Measurements from ENCODE around the gene C3. TPM values are rescaled to one million over a fixed set of nuclear protein-coding genes. Genes with fewer than 3 reads are reported as not detected.
"Not testable (repeated sequence)": the region's sequence is repeated elsewhere in the genome, so short reads cannot be mapped to it uniquely, and the experiment has no call there.

Gene C3
- total and polyA plus RNA-seq, 5 donors, result 136 to 537 (median 273) TPM

- intact Hi-C loops (cut with DNase I), result no loop called here
- H3K27ac ChIP-seq (ENCODE audit: low read length), result no peak overlapping the region
- no peaks in the 10 kb centered on the region for H3K4me1 ChIP-seq (ENCODE audit: control insufficient read depth, insufficient read depth, low read length)
- H3K9me3 ChIP-seq (ENCODE audit: control insufficient read depth, low read length), result no peaks in the 10 kb centered on the region
- H3K4me3 ChIP-seq (ENCODE audit: low read length), result no peak overlapping the region
- DNase-seq, result no peak
- H3K27me3 ChIP-seq (ENCODE audit: control insufficient read depth, insufficient read depth), result no peaks in the 10 kb centered on the region
- no peak for ATAC-seq
- 93% methylated on average over 4 of the region's 4 CpGs for WGBS
Observed at GRCh38 chr19:6683971-6684370, 36.5 kb downstream of the C3 start.

GRCh38 chr19:6682607-6683128, 37.8 kb downstream of the C3 start:
- Histone ChIP-seq H3K4me1 (ENCODE audit: control insufficient read depth, insufficient read depth, low read length) (no peaks in the 10 kb centered on the region), H3K4me3 (ENCODE audit: low read length) (no peak overlapping the region), H3K27ac (ENCODE audit: low read length) (no peak overlapping the region), H3K27me3 (ENCODE audit: control insufficient read depth, insufficient read depth) (no peaks in the 10 kb centered on the region), H3K9me3 (ENCODE audit: control insufficient read depth, low read length) (no peaks in the 10 kb centered on the region)
- DNase-seq (no peak), ATAC-seq (no peak)
- WGBS, result 59% methylated on average over 3 of the region's 3 CpGs
- intact Hi-C loops (cut with DNase I), result no loop called here

- ATAC-seq, result no peak
- 90% methylated on average over 1 of the region's 1 CpG for WGBS
- intact Hi-C loops (cut with DNase I), result no loop called here
Observed at GRCh38 chr19:6680141-6680540, 40.3 kb downstream of the C3 start.

GRCh38 chr19:6679139-6679538, 41.3 kb downstream of the C3 start:
- intact Hi-C loops (cut with DNase I), result no loop called here
- Histone ChIP-seq H3K4me3 (ENCODE audit: low read length) (no peak overlapping the region), H3K27ac (ENCODE audit: low read length) (no peak overlapping the region), H3K4me1 (ENCODE audit: control insufficient read depth, insufficient read depth, low read length) (no peaks in the 10 kb centered on the region), H3K27me3 (ENCODE audit: control insufficient read depth, insufficient read depth) (no peaks in the 10 kb centered on the region), H3K9me3 (ENCODE audit: control insufficient read depth, low read length) (no peaks in the 10 kb centered on the region)
- no peak for DNase-seq
- ATAC-seq, result no peak
- 82% methylated on average over 8 of the region's 8 CpGs for WGBS

More at GRCh38 chr19:6680141-6680540, 40.3 kb downstream of the C3 start:
- H3K4me1 ChIP-seq (ENCODE audit: control insufficient read depth, insufficient read depth, low read length), result no peaks in the 10 kb centered on the region
- no peaks in the 10 kb centered on the region for H3K9me3 ChIP-seq (ENCODE audit: control insufficient read depth, low read length)
- DNase-seq, result no peak
- H3K4me3 ChIP-seq (ENCODE audit: low read length), result no peak overlapping the region
- no peaks in the 10 kb centered on the region for H3K27me3 ChIP-seq (ENCODE audit: control insufficient read depth, insufficient read depth)
- no peak overlapping the region for H3K27ac ChIP-seq (ENCODE audit: low read length)

- no peak overlapping the region for H3K27ac ChIP-seq (ENCODE audit: low read length)
- 90% methylated on average over 4 of the region's 4 CpGs for WGBS
- intact Hi-C loops (cut with DNase I), result no loop called here
- H3K9me3 ChIP-seq (ENCODE audit: control insufficient read depth, low read length), result no peaks in the 10 kb centered on the region
- H3K4me3 ChIP-seq (ENCODE audit: low read length), result no peak overlapping the region
- H3K4me1 ChIP-seq (ENCODE audit: control insufficient read depth, insufficient read depth, low read length), result no peaks in the 10 kb centered on the region
- no peak for ATAC-seq
- H3K27me3 ChIP-seq (ENCODE audit: control insufficient read depth, insufficient read depth), result no peaks in the 10 kb centered on the region
- DNase-seq, result no peak
Observed at GRCh38 chr19:6678690-6679109, 41.8 kb downstream of the C3 start.

GRCh38 chr19:6677883-6678689, 42.4 kb downstream of the C3 start:
- H3K4me1 ChIP-seq (ENCODE audit: control insufficient read depth, insufficient read depth, low read length), result no peaks in the 10 kb centered on the region
- intact Hi-C loops (cut with DNase I), result no loop called here
- H3K4me3 ChIP-seq (ENCODE audit: low read length), result no peak overlapping the region
- H3K27me3 ChIP-seq (ENCODE audit: control insufficient read depth, insufficient read depth), result no peaks in the 10 kb centered on the region
- ATAC-seq (peak; percentile 44 to 63), DNase-seq (peak in 2 of 3 donors; percentile 32 to 68)
- no peak overlapping the region for H3K27ac ChIP-seq (ENCODE audit: low read length)
- no peaks in the 10 kb centered on the region for H3K9me3 ChIP-seq (ENCODE audit: control insufficient read depth, low read length)
- 42% methylated on average over 31 of the region's 31 CpGs for WGBS

GRCh38 chr19:6677495-6677882, 43.0 kb downstream of the C3 start:
- intact Hi-C loops (cut with DNase I), result no loop called here
- 80% methylated on average over 10 of the region's 10 CpGs for WGBS
- no peaks in the 10 kb centered on the region for H3K27me3 ChIP-seq (ENCODE audit: control insufficient read depth, insufficient read depth)

GRCh38 chr19:6676288-6676687, 44.2 kb downstream of the C3 start:
- intact Hi-C loops (cut with DNase I), result no loop called here
- Histone ChIP-seq H3K4me1 (ENCODE audit: control insufficient read depth, insufficient read depth, low read length) (no peaks in the 10 kb centered on the region), H3K27me3 (ENCODE audit: control insufficient read depth, insufficient read depth) (no peaks in the 10 kb centered on the region), H3K9me3 (ENCODE audit: control insufficient read depth, low read length) (no peaks in the 10 kb centered on the region), H3K27ac (ENCODE audit: low read length) (no peak overlapping the region), H3K4me3 (ENCODE audit: low read length) (no peak overlapping the region)
- 88% methylated on average over 8 of the region's 8 CpGs for WGBS
- ATAC-seq (no peak), DNase-seq (no peak)

More at GRCh38 chr19:6677495-6677882, 43.0 kb downstream of the C3 start:
- no peak overlapping the region for H3K27ac ChIP-seq (ENCODE audit: low read length)
- H3K4me3 ChIP-seq (ENCODE audit: low read length), result no peak overlapping the region
- DNase-seq, result no peak
- no peaks in the 10 kb centered on the region for H3K9me3 ChIP-seq (ENCODE audit: control insufficient read depth, low read length)
- ATAC-seq, result no peak
- no peaks in the 10 kb centered on the region for H3K4me1 ChIP-seq (ENCODE audit: control insufficient read depth, insufficient read depth, low read length)

- H3K4me3 ChIP-seq (ENCODE audit: low read length), result no peak overlapping the region
- ATAC-seq (peak; percentile 41 to 60), DNase-seq (peak; percentile 61 to 82 (median 79))
- no peaks in the 10 kb centered on the region for H3K9me3 ChIP-seq (ENCODE audit: control insufficient read depth, low read length)
- H3K4me1 ChIP-seq (ENCODE audit: control insufficient read depth, insufficient read depth, low read length), result no peaks in the 10 kb centered on the region
- no peaks in the 10 kb centered on the region for H3K27me3 ChIP-seq (ENCODE audit: control insufficient read depth, insufficient read depth)
- intact Hi-C loops (cut with DNase I), result no loop called here
- 15% methylated on average over 8 of the region's 8 CpGs for WGBS
- H3K27ac ChIP-seq (ENCODE audit: low read length), result no peak overlapping the region
Observed at GRCh38 chr19:6674868-6675305, 45.6 kb downstream of the C3 start.

- H3K27ac ChIP-seq (ENCODE audit: low read length); H3K4me1 ChIP-seq (ENCODE audit: control insufficient read depth, insufficient read depth, low read length); H3K4me3 ChIP-seq (ENCODE audit: low read length); H3K9me3 ChIP-seq (ENCODE audit: control insufficient read depth, low read length); intact Hi-C loops (cut with DNase I); H3K27me3 ChIP-seq (ENCODE audit: control insufficient read depth, insufficient read depth); ATAC-seq; DNase-seq: not testable (repeated sequence)
- WGBS, result 84% methylated on average over 6 of the region's 6 CpGs
Observed at GRCh38 chr19:6674408-6674807, 46.0 kb downstream of the C3 start.

GRCh38 chr19:6672693-6673290, 47.7 kb downstream of the C3 start:
- H3K9me3 ChIP-seq (ENCODE audit: control insufficient read depth, low read length), result no peaks in the 10 kb centered on the region
- no peak overlapping the region for H3K4me3 ChIP-seq (ENCODE audit: low read length)
- ATAC-seq (no peak), DNase-seq (no peak)
- H3K27me3 ChIP-seq (ENCODE audit: control insufficient read depth, insufficient read depth), result no peaks in the 10 kb centered on the region
- no peak overlapping the region for H3K27ac ChIP-seq (ENCODE audit: low read length)
- 87% methylated on average over 6 of the region's 6 CpGs for WGBS
- intact Hi-C loops (cut with DNase I), result no loop called here
- H3K4me1 ChIP-seq (ENCODE audit: control insufficient read depth, insufficient read depth, low read length), result no peaks in the 10 kb centered on the region

Data from right cardiac atrium (tissue), 5 donors.